HG03354 (cell line): ENCODE data around the gene TBC1D22A.
"Not testable (repeated sequence)": the region's sequence is repeated elsewhere in the genome, so short reads cannot be mapped to it uniquely, and the experiment has no call there.

ENCODE experiments used
- ATAC-seq: cut with Tn5 transposase; IDR thresholded peaks from one replicate; pipeline ENCODE4 v1.9.1; 2021; ENCODE audit warnings: mild to moderate bottlenecking; ENCODE audit not compliant: unreplicated experiment, poor library complexity, severe bottlenecking

TBC1D22A gene

DNA sequence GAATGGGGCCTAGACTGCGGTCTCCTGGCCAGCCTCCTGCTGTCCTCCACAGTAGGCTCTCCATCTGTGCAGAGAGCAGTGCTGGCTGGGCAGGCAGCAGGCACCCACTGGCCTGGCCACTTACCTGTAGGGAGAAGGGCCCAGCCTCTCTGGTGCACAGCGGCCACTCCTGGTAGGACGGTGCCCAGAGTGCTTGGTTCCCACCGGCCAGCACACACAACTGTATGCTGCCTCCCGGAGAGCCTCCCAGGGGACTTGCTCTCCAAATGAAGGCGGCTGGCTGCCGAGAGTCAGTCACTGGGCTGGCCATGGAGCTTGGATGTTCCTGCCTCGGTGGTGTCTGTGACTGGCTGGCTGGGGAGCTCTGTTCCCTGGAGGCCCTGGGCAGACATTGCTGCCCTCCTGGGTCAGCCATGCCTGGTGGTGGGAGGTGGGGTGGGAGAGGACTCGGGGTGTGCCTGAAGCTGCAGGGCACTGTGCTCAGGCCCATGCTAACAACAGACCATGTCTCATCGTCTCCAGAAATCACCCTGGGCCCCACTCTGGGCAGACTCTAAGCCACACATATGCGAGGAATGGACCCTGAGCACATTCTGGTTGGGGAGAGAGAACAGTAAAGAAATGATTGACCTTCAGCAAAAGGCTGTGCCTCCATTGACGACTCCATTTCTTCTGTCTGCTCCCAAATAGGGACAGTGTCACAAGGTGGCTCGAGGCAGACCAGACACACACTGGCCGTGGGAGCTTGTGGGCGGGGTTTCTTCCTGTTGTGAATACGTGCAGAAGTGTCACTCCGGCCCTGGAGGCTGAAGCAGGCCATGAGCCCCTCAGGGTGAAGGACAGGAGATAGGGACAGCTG is 350.8 kb downstream of the TBC1D22A start:
- ATAC-seq = no peak

DNA sequence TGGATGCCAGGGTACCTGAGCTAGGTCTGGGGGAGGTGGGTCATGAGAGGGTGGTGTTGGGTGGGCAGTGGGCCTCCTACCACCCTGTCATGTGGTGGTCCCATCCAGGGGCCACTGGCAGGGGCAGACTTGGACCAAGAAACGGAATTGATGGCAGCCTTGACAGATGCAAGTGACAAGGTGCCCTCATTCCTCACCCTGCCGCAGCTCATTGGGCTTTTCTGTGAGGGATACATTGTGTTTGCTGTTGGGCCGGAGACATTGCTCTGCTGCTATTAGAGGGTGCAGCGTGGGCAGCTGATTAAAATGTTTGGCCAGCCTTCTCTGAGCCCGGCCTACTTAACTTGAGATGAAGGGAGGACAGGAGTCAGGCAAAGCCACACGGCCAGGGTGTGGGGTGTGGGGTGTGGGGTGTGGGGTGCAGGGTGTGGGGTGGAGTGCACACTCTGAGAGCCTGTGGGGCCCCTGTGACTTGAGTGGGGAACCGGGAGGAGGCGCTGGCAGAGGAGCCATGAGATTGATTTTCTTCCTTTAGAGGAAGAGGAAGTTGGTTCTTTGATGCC is 351.5 kb downstream of the TBC1D22A start:
- no peak for ATAC-seq

DNA sequence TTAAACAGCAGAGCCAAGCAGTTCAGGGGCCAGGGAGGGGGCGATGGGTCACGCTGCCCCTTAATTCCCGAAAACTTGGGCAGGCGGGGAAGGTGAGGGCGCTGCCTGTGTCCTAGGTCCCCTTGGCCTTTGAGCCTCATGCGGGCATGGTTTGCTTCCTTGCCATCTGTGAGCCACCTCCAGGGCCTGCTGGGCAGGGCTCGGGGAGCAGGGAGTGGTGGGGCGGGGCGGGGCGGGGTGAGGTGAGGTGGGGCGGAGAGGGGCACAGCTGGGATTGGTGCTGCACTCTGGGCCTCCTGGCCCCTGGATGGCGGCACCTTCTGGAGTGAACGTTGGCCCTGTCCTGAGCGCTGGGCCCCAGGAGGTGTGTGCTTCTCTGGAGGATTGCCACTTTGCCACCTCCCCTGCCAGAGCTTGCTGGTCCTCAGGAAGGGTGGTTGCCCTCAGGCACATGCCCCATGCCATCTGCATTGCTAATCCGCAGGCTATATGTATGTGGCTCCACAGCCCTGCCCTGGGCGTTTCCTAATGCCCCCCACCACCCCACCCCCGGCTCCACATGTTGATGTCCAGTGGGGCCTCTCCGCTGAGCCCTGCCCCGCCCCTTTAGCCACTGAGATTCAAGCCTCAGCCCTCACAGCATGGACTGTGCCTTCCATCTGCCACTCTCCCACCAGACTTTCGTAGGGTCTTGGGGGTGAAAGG is 352.5 kb downstream of the TBC1D22A start:
- ATAC-seq = no peak

DNA sequence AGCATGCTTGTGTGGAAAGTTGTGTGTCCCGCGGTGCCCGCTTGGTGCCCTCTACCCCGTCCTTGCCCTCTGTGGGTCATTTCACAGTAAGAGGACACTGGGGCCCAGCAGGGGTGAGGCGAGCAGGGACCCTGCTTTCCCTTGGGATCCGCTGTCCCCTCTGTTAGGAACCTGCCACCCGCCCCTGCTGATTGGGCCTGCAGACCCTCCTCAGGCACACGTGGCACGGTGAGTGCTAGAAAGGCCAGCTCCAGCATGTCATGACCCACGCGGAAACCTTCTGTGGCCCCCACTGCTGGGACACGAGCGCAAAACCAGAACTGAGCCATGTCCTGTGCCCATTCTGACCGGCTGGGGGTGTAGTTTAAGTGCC is 353.1 kb downstream of the TBC1D22A start:
- no peak for ATAC-seq

DNA sequence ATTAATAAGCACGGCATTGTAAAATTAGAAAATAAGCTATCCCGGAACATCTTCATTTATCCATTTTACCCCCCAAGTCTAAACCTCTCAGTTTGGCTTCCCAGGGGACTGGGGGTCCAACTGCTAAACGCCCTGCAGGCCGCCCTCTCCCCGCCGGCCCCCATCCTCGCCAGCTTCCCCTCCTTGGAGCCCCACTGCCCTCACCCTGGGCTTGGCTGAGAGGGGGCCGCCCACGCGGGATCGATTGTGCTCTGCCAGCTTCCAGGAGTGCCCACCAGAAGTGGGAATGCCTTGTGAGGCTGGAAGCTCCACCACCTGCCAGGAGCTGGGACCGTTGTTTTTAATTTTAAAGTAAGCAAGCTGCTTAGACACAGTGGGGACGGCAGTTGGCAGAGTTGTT is 353.5 kb downstream of the TBC1D22A start:
- ATAC-seq = no peak

DNA sequence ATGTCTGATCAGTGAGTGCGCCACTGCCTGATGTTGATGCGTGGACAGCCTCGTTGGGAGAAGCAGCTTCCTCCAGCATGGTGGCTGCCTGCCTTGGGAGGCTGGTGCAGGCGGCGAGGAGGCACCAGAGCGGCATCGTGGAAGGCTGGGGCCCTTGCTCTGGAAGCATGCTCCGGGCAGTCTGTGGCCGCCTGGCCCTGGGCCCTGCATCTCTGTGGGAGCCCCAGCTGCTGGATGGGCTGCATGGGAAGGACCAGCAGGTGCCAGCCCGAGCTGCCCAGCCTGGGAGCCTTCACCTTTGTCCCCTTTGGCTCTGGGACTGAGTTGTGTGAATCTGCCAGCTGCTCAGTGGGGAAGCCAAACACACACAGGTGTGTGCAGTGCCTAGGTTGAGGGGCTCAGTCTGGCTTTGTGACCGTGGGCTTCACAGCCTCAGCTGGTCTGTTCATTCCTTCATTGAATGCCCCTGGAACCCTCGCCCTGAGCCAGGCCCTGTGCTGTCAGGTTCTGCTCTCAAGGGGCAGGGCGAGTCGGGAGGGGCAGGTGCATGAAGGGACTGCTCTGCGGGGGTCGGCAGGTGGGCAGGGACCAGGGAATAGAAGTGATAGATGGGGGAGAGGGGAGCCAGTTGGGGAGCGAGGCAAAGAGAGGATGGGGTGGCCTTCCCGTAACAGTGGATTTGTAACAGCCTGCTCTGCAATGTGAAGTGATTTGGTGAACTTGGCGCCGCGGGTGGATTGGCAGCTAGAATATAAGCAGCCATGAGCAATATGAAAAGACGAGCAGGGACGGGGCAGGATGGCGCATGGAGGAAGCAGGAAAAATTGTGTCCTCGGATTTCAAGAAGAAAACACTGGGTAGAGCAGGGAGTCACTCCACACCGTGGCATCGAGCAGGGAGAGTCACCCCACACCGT is 354.2 kb downstream of the TBC1D22A start:
- no peak for ATAC-seq

DNA sequence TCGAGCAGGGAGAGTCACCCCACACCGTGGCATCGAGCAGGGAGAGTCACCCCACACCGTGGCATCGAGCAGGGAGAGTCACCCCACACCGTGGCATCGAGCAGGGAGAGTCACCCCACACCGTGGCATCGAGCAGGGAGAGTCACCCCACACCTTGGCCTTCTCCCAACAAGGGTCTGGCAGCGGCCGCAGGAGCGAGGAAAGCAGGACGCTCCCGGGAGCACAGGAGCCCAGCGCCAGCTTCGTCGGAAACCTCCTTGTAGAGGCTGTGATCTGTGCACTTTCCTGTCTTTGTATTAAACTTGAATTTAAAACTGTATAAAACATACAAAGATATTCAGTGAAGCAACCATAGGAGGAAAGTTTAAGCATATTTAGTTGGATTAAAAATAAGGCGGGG is 355.0 kb downstream of the TBC1D22A start:
- ATAC-seq = not testable (repeated sequence)

DNA sequence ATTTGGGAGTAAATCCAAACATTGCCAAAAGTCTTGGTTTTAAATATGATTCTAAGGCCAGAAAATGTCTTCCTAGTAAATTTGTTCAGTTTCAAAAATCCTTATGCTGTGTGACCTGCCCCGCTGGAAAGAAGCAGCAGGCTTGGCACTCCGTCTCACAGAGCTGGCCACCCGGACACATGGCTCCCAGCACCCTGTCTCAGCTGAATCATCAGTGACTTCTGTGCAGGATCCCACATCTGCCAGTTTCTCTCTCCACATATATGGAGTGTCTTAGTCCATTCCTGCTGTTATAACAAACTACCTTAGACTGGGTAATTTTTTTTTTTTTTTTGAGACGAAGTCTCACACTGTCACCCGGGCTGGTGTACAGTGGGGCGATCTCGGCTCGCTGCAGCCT is 356.7 kb downstream of the TBC1D22A start:
- ATAC-seq = no peak

DNA sequence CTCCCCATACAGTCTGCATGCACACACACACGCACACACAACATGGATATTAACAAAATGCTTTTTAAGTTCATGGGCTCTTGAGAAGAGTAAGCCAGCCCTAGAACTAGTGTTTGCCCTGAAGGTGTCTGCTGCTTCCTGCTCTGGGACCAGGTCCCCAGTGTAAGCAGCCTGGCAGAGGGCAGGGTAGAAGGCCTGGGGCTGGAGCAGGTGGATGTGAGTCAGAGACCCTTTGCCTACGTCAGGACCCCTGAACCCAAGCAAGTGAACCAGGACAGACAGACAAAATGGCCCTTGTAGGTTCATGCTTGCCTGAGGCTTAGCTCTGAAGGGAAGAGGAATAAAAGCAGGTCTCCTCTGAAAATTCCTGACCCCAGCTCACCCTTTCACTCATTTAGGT is 357.9 kb downstream of the TBC1D22A start:
- ATAC-seq = no peak

DNA sequence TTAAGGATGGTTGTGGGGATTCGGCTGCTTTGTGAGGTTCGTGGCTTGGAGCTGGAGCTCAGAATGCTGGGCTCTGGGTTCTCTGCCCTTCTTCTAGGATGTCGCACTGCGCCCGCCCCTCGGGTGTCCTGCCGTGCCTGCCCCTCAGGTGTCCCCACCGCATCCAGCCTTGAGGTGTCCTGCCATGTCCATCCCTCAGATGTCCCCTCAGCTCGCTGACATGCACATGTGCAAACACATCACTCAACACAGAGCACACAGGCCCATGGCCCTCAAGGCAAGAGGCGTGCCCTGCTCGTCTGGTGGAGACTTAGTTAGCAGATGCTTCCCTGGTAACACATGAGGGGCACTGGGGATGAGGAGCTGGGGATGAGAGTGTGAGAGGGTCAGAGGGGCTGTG is 359.3 kb downstream of the TBC1D22A start:
- no peak for ATAC-seq

DNA sequence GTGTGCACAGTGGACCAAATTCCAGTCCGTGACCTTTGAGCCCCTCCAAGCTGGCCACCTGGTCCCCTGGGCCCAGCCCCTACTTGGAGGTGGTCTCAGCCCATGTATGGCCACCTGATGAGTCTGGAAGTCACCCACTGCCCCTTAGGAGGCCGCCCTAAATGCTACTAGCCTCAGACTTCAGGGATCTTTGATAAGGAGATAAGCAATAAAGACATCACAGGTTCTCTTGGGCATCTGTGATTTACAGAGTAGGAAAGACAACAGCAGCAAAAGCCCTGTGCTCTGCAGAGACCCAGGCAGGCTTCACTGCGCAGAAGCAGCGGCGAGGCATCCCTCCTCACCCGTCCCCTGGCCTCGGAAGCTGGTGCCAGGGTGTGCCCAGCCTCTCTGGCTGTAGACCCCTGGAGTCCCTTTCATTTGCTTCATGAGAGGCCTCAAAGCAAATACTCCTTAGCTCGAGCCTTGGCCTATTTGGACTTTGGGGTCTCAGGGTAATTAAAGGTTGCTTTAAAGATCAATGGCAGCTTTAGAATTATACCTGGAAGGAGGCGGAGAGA is 360.1 kb downstream of the TBC1D22A start:
- no peak for ATAC-seq

DNA sequence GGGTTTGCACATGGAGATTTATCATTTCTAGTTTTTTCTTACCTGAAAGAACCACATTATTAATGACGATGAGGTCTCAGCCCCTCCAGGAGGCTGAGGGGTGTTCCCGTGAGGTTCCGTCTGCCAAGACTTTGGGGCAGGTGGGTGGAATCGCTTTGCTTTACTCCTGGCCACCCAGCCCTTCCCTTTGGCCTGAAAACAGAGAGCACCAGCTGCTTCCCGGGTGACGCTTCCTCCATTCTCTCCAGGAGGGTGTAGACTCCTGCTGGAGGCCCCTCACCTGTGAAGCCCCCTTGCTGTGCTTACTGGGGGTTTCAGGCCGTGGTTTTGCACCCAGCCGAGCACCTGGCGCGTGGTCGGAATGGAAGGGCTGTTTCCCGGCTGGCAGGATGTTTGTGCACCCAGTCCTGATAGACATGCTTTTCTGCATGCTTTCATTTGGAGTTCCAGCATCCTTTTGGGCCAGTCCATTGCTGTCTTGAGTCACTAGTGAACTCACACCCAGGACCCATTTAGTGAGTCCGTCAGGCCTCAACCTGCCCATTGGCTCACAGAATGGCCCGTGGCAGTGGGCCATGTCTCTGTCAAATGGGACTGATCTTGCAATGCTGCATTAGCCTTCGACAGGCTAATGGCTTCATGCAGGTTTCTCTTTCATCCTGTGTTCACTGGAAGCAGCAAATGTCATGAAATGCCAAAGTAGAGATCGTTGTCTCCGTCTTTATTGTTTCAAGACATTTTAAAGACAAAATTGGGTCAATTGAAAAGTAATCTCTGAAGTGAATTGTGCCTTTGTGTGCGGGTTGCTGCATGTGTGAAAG is 360.8 kb downstream of the TBC1D22A start:
- no peak for ATAC-seq

DNA sequence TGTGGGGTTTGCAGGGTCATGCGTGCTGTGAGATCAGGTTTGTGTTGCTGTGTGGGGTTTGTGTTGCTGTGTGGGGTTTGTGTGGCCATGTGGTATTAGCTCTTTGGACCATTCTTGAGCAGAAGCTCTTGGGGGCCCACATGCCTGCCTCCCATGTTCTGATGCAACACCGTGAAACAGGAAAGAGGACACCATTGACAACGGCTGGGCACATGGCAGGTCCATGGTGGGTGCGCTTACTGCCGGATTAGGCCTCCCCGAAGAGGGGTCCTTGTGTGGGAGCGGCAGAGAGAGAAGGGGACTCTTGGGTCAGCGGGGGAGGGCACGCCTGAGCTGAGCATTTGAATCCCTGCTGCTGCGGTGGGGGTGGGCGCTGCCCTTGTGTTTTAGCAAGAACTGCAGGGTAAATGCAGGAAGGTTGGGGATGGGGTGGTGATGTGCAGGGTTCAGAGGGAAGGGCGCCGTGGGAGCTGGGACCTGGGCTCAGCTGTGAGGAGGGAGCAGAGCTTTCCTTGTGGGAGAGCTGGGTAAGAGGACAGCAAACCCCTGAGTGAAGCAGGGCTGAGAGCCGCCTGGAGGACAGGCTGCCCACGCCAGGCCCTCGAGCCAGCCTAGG is 361.5 kb downstream of the TBC1D22A start:
- no peak for ATAC-seq

DNA sequence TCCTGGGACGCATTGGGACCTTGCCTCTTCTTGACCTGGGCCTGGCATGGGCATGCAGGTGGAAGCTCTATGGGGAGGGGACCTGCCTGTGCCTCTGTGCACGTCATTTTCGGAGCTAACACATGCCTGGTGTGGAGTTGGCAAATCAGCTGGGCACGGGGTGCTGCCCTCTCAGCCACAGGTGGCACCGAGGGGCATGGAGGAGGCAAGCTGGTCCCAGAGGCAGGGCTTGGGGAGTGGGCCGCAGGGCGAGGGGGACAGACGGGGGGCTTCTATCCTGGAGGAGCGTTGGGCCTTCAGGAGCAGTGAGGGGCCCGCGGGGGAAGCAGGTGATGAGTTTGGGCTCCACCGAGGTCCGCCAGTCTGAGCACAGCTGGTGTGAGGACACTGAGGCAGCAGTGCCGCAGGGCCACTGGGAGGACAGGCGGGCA is 362.0 kb downstream of the TBC1D22A start:
- no peak for ATAC-seq

DNA sequence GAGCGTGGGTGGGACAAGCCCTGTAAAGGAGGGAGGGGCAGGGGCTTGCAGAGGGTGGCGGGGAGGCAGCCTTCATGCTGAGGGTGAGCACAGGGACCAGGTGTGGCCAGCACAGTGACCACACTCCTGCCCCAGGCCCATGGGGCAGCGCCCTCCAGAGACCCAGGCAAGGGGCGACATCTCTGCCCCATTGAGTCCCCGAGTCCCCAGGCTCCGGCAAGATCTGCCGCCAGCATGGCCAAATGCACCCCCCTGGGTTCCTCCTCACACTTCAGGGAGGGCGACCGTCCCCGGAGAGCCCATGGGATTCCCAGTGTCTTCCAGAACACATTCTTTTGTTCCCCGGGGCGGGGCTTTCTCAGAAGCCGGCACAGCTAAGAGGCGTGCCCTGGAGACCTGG is 362.5 kb downstream of the TBC1D22A start:
- no peak for ATAC-seq

DNA sequence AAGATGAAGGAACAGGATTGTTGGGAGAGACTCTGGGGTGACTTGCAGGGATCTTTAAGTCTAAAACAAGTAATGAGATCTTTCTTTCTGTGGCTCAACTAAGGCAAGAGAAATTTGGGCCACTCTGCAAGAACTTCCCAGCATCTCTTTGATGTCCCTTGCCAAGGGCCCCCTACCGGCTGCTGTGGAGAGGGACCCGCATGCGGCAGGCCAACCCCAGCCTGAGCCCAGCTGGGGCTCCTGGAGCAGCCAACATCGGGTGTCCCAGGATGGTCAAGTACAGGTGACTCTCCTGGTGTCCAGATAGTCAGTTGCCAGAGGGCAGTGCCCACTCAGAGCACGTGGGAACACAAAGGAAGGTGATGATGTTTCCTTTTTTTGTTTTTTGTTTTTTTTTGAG is 363.2 kb downstream of the TBC1D22A start:
- no peak for ATAC-seq

DNA sequence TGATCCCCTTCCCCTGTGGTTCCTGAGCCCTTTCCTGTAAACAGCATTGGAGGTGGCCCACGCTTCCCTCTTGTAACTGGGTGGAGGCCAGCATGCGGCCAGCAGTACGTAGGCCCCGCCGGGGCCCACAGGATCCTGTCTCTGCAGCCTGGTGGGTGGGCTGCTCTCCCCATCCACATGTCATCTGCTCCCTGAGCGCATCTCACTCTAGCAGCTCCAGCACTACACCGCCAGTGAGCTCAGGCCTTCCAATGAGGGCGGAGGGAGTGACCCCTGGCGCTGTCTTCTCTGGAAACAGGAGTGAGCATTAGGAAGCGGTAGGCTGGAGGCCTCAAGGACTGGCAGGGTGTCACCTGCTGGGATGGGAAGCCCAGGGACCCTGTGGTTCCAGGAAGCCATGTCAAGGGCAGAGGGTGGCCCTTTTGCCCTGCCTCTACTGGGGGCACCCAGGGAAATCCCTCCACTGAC is 363.9 kb downstream of the TBC1D22A start:
- no peak for ATAC-seq

DNA sequence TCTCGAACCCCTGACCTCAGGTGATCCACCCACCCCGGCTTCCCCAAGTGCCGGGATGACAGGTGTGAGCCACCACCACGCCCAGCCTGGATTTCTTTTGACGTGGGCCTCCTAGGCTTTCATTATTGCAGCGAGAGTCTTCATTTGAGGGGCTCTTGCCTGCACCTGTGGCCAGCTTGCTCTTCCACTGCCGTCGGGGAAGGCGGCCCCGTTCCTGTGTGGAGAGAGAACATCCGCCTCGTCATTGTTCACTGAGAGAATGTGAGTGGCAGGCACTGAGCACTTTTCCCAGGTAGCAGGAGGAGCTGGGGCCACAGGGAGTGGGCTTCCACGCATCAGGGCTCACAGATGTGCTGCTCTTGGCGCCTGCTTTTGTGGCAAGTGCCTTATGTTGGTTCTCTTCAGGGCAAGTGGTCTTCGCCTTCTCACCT is 365.0 kb downstream of the TBC1D22A start:
- no peak for ATAC-seq
